Vagina (tissue), 2 donors: ENCODE measurements around the gene C2orf49. TPM values are rescaled to one million over a fixed set of nuclear protein-coding genes. Genes with fewer than 3 reads are reported as not detected.

ENCODE experiments used
- DNase-seq, 2 donors: peaks; one replicate each; pipeline ENCODE4 v3.0.0-alpha.2; 2017; ENCODE audit errors: extremely low spot score in 2 of 2
- H3K27ac ChIP-seq: fragments of 200-600 bp; sonication (generic); one replicate; pipeline ENCODE4 v1.5.1; 2019
- H3K27me3 ChIP-seq: fragments of 200-600 bp; sonication (generic); one replicate; pipeline ENCODE4 v1.5.1; 2019
- H3K36me3 ChIP-seq, 2 donors: fragments of 200-600 bp; sonication (generic); one replicate each; pipeline ENCODE4 v1.5.1; 2017 to 2019
- H3K4me1 ChIP-seq: fragments of 200-600 bp; sonication (generic); one replicate; pipeline ENCODE4 v1.5.1; 2019
- H3K4me3 ChIP-seq, 2 donors: fragments of 200-600 bp; sonication (generic); 1 replicate in 1 of 2; 2 replicates in 1 of 2; pipeline ENCODE4 v1.5.1; 2016 to 2019
- H3K9me3 ChIP-seq: fragments of 200-600 bp; sonication (generic); one replicate; pipeline ENCODE4 v1.5.1; 2019
- CTCF ChIP-seq, 3 experiments: fragments of 450-650 bp in 2 of 3; fragments of 200-600 bp in 1 of 3; sonication (generic) in 1 of 3; IDR thresholded peaks; one replicate each; pipeline ENCODE4 v1.5.1; 2017 to 2019; ENCODE audit warnings: antibody characterized with exemption in 3 of 3, mild to moderate bottlenecking in 2 of 3, moderate library complexity in 2 of 3
- POLR2A ChIP-seq, 2 donors: fragments of 450-650 bp; IDR thresholded peaks; one replicate each; pipeline ENCODE4 v1.6.1; 2017; ENCODE audit warnings: antibody characterized with exemption in 2 of 2, mild to moderate bottlenecking in 2 of 2, moderate library complexity in 2 of 2
- POLR2AphosphoS5 ChIP-seq, 2 donors: sonication (generic); formaldehyde crosslinking; IDR thresholded peaks; one replicate each; pipeline ENCODE4 v1.9.0; 2017; ENCODE audit warnings: antibody characterized with exemption in 2 of 2, mild to moderate bottlenecking in 2 of 2, low read depth in 1 of 2; ENCODE audit not compliant: insufficient read depth in 1 of 2
- intact Hi-C: fragments of 100-400 bp; cut with DNase I; formaldehyde crosslinking; loops from one replicate; pipeline ENCODE4 v1.15.1; 2023
- total RNA-seq: library from RNA; depleted of rRNA; stranded (reverse); fragments of >200 nt; gene quantifications from one replicate; pipeline ENCODE4 v1.2.3, GENCODE V29; 2016

Gene C2orf49
- total RNA-seq, 1 donor from 2014 or later = 14.0 TPM

- intact Hi-C loops = no loop called here
- Histone ChIP-seq H3K4me1 (no peaks in the 10 kb centered on the region), H3K9me3 (no peaks in the 10 kb centered on the region), H3K27ac (no peak overlapping the region), H3K4me3 (no peak overlapping the region), H3K27me3 (no peaks in the 10 kb centered on the region), H3K36me3 (peaks cover 0 to 59% of the 10 kb centered on the region in 2 donors)
- TF ChIP-seq POLR2AphosphoS5 (IDR thresholded peaks at IDR 0.05; ENCODE audit: insufficient read depth in 1 of 2, low read depth in 1 of 2) = no peak
- TF ChIP-seq POLR2A (IDR thresholded peaks at IDR 0.05) = no peak
- no peak for TF ChIP-seq CTCF (IDR thresholded peaks at IDR 0.05)
- DNase-seq = no peak
Measured at GRCh38 chr2:105358593-105358992, 21.3 kb downstream of the C2orf49 start.

- no peak for DNase-seq
- Histone ChIP-seq H3K27ac (no peak overlapping the region), H3K27me3 (no peaks in the 10 kb centered on the region), H3K36me3 (peaks cover 0 to 56% of the 10 kb centered on the region in 2 donors), H3K4me3 (no peak overlapping the region), H3K9me3 (no peaks in the 10 kb centered on the region), H3K4me1 (no peaks in the 10 kb centered on the region)
- TF ChIP-seq POLR2AphosphoS5 (IDR thresholded peaks at IDR 0.05; ENCODE audit: insufficient read depth in 1 of 2, low read depth in 1 of 2) (no peak), POLR2A (IDR thresholded peaks at IDR 0.05) (no peak), CTCF (IDR thresholded peaks at IDR 0.05) (no peak)
- intact Hi-C loops = no loop called here
Measured at GRCh38 chr2:105361102-105361889, 24.0 kb downstream of the C2orf49 start.

DNA sequence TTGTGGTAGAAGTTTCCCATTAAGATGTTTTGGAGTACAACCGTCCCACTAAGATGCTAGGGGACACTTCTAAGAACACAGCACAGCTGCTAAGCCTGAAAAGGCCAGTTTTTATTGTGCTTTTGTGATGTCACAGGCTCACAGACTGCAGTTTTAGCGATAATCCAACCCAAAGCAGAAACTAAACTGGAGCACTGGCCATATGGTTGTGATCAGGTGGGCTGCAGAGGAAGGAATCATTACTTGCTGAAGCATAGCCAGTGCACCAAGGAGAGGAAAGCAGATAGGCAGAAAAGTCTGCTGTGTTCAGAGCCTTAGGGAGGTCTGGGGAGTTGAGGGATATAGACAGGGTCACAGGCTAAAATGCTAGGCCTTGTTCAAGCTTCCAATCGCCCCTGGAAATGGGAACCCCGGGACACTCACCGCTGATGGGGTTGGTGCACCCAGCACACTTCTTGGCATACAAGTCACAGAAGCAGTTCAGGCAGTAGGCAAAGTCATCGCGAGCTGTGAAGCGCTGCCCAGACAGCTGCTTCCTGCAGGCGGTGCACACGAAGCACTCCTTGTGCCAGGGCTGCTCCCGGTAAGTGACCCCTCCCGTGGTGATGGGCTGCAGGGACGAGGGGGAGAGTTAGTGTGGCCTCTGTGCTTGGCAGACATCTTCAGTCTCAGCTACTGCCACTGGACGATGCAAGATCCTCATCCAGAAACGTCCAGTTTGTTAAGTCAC lies 25.7 kb downstream of the C2orf49 start:
- Histone ChIP-seq H3K27me3 (no peaks in the 10 kb centered on the region), H3K4me3 (no peak overlapping the region), H3K36me3 (peaks cover 0 to 40% of the 10 kb centered on the region in 2 donors), H3K4me1 (no peaks in the 10 kb centered on the region), H3K9me3 (no peaks in the 10 kb centered on the region), H3K27ac (no peak overlapping the region)
- intact Hi-C loops = no loop called here
- no peak for TF ChIP-seq CTCF (IDR thresholded peaks at IDR 0.05)
- no peak for TF ChIP-seq POLR2A (IDR thresholded peaks at IDR 0.05)
- TF ChIP-seq POLR2AphosphoS5 (IDR thresholded peaks at IDR 0.05; ENCODE audit: insufficient read depth in 1 of 2, low read depth in 1 of 2) = no peak
- peak in 1 of 2 donors; percentile 76 for DNase-seq

GRCh38 chr2:105364436-105365139 lies 27.2 kb downstream of the C2orf49 start:
- no peak for DNase-seq
- no peak overlapping the region for H3K4me3 ChIP-seq
- no peak overlapping the region for H3K27ac ChIP-seq
- intact Hi-C loops = no loop called here
- peaks cover 0 to 28% of the 10 kb centered on the region in 2 donors for H3K36me3 ChIP-seq
- no peak for TF ChIP-seq CTCF (IDR thresholded peaks at IDR 0.05)
- no peak for TF ChIP-seq POLR2AphosphoS5 (IDR thresholded peaks at IDR 0.05; ENCODE audit: insufficient read depth in 1 of 2, low read depth in 1 of 2)
- TF ChIP-seq POLR2A (IDR thresholded peaks at IDR 0.05) = no peak
- H3K27me3 ChIP-seq = no peaks in the 10 kb centered on the region
- H3K4me1 ChIP-seq = no peaks in the 10 kb centered on the region
- H3K9me3 ChIP-seq = no peaks in the 10 kb centered on the region
